Endometrial microvascular endothelial cells (primary cell): ENCODE results near the gene NPBWR2. TPM values are rescaled to one million over a fixed set of nuclear protein-coding genes. Genes with fewer than 3 reads are reported as not detected.
"Not testable (repeated sequence)": the region's sequence is repeated elsewhere in the genome, so short reads cannot be mapped to it uniquely, and the experiment has no call there.

ENCODE experiments used
- in situ Hi-C: cut with HindIII; loops from 2 replicates; pipeline ENCODE4 v1.10.0; 2017; ENCODE audit warnings: low sequenced_read_pairs, low pct_unique_long_range_greater_than_20kb; ENCODE audit errors: inconsistent ontology term
- total RNA-seq: library from RNA; depleted of rRNA; stranded (reverse); fragments of >200 nt; gene quantifications from one replicate; pipeline ENCODE4 v1.2.3, GENCODE V29; 2015; ENCODE audit errors: inconsistent ontology term

Gene NPBWR2
- total RNA-seq, 1 donor from 2014 or later = not detected

DNA sequence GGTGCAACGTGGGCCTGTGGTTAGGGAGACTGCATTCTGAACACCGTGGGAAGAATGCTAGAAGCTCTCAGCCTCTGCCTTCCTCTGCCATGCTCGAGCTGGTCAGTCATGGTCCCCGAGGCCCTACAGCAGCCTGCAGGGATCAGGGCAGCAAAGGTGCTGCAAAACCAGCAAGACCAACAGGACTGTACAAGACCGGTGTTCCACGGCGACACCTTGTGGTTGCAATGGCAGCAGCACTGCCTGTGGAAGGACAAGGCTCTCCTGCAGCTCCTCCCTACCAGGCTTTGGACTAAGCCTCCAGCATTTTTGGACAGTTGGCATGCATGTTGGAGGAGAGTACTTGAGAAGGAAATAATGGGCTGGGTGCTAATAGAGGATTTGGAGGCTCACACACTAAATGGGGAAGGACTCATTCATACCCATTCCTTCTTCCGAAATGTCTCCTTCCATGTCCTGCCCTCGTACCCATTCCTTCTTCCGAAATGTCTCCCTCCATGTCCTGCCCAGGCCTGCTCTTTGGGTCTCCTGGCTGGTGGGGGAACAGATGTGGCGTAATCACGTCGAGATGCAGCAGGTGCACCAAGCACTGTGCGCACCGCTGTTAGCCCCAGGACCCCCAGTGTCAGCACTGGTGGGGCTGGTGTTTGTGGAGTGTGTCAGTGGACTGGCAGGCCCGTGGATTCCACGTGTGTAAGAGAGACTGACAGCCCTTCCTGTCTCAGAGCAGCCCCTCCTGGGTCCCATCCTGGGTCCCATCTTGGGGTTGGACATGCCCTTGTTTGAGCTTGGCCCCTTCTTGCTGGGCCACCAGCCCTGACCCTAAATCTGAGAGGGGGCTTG, 38.3 kb upstream of the NPBWR2 start:
- in situ Hi-C loops = no loop called here

DNA sequence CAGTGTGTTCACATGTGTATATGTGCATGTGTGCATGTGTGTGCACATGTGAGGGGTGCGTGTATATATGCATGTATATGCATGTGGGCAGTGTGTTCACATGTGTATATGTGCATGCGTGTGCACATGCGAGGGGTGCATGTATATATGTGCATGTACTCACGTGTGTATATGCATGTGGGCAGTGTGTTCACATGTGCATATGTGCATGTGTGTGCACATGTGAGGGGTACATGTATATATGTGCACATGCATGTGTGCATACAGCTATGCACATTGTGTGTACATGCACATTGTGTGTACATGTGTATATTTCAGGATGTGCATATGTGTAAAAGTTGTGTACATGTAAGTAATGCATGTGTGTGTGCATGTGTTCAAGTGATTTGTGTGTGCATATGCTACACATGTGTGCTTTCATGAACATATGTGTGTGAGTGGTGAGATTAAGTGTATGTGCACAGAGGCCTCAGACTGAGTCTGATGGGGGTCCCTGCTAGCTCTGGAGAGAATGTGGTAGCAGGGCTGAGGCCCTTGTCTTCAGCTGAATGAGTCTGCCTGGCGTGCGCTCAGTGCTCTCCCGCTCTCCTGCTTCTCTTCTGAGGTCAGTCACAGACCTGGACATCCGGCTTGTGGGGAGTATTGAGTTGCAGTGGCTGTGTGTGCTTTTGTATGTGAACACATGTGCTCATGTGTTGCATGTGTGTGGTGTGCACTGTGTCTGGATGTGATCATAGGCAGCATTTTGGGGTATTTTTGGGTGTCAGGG, 37.0 kb upstream of the NPBWR2 start:
- in situ Hi-C loops = no loop called here

DNA sequence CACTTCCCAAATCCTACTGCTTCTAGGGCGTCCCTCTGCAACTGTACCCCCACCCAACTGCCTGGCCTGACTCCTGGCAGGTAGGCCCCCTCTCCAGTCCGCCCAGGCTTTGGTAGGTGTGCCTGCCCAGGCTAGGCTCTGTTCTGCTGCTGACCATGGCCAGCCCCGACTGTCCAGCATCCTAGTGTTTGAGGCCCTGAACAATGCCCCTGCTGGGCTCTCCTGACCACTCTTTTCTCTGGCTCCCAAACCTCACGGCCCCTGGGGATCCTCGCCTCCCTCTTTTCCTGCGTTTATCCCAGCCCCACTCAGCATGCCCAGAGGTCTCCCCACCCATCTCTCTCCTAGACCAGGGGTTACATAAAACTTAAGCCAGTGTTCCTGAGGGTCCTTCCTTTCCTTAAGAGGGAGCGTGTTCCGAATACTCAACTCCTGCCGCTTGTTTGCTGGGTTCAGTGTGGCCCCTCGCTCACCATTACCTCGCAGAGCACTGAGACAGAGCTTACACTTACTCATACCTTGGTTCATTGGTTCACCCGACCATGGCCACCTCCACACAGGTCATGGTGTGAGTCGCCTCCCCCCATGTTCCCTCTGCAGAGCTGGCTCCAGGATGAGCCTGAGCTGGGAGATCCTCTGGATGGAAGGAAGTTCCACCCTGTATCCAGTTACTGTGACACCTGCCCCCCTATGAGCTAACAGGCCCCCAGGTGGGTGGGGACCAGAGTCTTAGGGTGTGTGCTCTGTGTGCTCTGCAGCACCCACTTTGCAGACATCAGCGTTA, 35.8 kb upstream of the NPBWR2 start:
- in situ Hi-C loops = no loop called here

DNA sequence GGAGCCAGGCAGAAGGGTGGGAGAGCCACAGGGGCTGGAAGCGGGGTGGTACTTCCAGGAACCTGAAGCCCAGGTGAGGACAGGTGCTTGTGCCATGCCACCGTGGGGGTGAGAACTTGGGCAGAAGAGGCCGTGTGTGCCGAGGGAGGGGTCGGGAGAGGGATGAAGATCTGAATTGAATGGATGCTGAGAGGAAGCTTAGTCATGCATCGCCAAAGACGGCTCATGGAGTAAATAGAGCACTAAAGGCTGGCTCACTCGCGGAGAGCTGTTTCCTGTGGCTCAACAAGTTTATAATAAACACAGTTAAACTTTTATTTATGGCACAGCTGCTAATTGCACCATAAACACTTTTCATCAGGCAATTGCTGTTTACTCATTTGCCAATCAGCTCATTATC, 35.2 kb upstream of the NPBWR2 start:
- in situ Hi-C loops = no loop called here

DNA sequence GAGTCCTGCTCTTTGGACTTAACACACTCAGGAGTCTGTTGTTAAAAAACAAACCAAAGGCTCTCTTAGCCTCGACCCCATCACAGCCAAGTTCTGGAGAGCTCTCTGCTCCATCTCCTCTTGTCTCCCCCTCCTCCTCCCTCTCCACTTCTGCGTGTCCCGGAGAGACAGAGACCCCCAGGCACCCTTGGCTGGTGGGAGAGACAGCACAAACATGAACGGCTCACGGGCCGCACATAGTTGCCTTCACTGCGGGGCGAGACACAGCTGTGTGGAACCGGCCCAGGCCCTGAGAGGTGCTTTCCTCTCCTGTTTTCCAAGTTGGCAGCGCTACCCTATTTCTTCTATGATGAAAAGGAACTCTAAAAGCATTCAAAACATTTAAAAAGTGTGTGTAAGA, 33.6 kb upstream of the NPBWR2 start:
- in situ Hi-C loops = no loop called here

DNA sequence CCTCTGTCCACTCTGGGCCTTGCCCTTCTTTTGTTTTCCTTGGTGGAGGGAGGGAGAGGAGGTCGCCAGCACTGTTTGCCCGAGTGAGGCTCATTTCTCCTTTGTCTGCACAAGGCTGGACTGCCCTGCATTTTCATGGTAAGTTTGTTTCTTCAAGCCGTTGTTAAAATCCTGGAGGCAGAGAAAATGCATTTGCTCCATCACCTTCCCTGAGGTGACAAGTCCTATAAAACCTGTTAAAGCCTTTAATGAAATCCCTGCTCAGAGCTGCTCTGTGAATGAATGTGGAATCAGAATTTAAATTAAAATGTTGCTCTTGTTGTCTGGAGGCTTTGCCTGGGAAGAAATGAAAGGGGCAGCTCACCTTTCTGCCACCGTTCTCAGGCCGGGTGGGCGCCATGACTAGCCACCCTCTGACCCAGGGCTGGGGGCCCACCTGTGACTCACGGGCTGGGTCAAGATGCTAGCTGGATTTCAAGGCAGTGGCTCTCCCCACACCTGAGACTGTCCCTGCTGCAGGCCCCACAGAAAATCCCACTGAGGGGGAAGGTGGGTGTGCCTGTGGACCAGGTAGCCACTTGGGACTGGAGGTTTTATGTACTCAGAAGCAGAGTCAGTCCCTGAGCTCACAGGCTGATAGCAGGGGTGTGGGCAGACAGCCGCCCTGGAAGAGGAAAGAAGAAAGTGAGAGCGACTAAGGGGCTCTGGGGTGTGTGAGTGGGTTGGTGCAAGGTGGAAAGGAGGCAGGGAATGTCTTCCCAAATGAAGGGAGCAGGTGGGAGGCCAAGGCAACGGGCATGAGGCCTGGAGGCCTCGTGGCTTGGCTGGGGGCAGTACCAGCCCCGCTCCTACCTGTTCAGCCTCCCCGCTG, 32.9 kb upstream of the NPBWR2 start:
- in situ Hi-C loops = no loop called here

DNA sequence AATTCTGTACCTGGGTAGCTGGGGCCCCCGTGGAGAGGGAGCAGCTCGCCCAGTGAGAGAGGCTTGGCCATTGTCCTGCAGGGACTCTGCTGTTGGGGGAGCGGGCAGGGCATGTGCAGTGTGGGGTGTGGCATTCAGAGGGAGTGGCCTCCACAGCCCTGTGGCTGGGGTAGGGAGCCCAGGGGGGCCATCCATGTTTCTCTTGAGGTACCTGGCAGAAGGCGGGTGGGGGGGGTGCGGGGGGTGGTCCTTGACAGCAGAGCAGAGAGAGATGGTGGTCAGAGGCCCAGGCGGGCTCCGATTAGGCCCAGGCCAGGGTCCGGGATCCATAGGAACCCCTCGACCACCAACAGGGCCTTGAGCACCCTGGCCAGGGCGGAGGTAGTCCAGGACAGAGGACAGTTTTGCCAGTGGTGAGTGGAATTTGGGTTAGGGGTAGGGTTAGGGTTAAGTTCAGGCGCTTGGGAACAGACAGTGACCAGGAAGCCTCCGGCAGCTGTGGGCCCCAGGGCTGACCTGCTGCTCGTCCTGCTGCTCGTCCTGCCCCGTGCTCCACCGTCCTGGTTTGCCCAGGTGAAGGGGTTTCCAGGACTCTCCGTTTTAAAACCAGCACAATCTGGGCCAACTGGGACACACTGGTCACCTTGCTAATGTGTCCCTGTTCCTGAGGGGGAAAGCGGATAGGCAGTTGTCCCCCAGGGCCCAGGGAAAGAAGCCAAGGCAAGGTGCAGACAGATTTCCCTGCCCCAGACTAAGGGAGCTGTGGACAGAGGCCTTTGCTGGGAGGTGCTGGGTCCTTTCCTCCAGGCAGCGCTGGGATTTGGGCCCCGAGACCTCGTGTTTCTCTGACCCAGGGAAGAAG, 32.1 kb upstream of the NPBWR2 start:
- in situ Hi-C loops = no loop called here

DNA sequence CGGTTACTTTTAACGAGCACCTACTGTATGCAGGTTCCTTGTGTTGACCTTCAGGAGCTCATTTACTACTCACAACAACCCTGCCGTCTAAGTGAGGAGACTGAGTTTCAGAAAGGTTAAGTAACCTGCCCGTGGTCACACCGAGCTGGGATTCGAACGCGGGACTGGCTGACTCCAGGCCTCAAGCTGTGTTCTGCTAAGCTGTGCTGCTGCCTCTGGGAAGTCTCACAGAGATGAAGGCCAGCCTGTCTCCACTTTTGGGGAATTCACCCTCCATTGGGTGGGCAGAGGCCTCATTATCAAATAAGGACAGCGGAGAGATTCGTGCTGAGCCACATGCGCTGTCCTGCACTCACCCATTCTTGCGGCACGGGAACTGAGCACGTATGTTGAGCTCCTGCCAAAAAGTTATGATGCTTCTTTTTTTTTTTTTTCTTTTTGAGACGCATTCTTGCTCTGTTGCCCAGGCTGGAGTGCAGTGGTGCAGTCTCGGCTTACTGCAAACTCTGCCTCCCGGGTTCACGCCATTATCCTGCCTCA, 31.0 kb upstream of the NPBWR2 start:
- in situ Hi-C loops = no loop called here

DNA sequence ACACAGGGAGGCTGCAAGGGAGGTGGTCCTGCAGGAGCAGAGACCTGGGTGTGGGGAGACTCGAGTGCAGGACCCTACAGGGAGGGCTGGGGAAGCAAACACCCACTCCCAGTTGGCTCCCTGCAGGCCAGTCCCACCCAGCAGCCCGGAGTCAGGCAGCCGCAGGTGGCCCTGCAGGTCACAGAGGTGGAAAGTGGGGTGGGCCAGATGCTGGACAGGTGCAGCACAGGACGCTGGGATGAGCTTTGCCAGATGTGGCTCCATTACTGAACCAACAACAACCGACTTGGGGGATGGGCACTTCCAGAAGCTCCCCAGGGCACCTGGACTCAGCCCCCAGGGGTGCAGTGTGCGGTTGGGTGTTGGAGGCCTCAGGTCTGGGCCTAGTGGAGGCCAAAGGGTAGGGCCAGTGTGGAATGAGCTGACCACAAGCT, 30.2 kb upstream of the NPBWR2 start:
- in situ Hi-C loops = no loop called here

DNA sequence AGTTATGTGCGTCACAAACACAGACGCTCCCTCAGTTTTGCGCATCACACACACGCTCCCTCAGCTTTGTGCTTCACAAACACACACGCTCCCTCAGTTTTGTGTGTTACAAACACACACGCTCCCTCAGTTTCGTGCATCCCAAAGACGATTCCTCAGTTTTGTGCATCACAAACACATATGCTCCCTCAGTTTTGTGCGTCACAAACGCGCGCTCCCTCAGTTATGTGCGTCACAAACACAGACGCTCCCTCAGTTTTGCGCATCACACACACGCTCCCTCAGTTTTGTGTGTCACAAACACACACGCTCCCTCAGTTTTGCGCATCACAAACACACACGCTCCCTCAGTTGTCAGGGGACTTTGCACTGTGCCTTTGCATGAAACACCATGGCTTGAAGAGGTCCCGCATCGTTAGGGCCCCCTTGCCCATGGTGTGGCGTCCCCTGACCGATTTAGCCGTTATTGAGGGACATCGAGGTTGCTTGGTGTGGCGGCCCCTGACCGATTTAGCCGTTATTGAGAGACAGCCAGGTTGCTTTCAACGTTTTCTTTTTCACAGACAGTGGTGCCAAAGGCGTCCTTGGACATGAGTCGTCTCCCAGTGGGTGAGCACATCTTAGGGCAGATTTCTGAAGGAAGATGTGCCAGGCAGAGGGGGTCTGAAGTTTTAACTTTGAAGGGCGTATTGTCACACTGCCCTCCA, 28.8 kb upstream of the NPBWR2 start:
- in situ Hi-C loops = no loop called here

DNA sequence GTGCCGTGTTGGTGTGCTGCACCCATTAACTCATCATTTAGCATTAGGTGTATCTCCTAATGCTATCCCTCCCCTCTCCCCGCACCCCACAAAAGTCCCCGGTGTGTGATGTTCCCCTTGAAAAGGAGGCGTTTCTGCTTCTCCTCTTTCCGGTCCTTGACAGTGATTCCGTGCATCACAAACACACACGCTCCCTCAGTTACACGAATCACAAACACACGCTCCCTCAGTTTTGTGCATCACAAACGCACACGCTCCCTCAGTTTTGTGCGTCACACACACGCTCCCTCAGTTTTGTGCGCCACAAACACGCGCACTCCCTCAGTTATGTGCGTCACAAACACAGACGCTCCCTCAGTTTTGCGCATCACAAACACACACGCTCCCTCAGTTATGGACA, 27.4 kb upstream of the NPBWR2 start:
- in situ Hi-C loops = not testable (repeated sequence)

DNA sequence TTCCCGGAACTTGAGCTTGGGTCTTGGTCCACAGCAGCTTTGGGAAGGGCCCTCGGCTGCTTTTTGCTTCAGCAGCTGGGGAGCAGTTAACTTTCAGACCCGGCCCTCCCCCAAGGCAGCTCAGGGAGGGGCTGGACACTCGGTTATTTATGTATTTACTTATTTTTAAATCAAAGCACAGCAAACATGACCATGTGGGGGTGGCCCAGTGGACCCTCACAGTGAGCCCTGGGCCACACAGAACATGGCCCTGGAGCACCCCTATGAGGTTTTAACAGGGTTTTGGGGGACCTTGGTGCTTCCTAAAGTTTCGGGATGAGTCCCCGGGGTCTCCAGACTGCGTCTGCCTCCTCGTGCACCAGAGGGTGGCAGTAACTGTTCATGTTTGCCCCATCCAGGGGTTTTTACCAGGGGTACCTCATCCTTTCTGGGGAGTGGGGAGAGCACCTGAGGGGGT, 26.6 kb upstream of the NPBWR2 start:
- in situ Hi-C loops = no loop called here

DNA sequence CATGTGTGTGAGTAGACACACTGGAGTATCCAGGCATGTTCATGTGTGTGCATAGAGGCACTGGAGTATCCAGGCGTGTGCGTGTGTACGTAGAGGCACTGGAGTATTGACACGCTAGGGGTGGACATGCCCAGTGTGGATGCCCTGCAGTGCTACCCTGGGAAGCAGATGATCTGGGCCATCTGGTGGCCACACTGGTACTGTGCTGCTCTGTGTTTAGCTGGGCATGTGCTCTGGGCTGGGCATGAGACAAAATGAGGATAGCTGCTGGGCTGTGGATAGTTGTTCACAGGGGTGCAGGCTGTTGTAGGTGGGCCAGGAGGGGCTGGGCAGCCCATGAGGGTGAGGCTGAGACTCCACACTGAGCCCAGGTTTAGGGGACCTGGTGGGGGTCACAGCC, 24.0 kb upstream of the NPBWR2 start:
- in situ Hi-C loops = no loop called here

DNA sequence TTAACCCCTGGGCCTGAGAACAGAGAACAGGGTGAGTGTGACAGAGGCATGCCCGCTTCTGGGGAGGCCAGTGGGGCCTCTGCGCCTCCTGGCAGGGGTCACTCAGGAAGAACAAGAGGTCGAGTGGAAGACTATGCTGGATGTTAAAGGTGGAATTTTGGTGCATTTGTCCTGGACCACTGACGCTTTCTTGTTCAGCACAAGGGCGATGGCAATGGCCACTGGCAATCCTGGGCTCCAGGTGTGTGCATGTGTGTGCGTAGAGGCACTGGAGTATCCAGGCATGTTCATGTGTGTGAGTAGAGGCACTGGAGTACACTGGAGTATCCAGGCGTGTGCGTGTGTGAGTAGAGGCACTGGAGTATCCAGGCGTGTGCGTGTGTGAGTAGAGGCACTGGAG, 23.5 kb upstream of the NPBWR2 start:
- in situ Hi-C loops = no loop called here

DNA sequence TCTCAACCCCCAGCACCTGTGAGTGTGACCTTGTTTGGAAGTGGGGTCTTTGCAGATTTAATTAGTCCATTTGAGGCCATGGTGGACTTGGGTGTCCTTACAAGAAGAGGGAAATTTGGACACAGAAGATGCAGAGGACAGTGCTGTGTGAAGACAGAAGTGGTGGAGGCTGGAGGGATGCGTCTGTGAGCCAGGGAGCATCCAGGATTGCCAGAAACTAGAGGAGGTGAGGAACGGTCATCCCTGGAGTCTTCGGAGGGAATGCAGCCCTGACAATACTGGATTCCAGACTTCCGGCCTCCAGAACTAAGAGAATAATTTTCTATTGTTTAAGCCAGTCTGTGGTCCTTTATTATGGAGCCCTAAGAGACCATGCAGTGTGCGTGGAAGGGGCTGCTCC, 22.9 kb upstream of the NPBWR2 start:
- in situ Hi-C loops = no loop called here

DNA sequence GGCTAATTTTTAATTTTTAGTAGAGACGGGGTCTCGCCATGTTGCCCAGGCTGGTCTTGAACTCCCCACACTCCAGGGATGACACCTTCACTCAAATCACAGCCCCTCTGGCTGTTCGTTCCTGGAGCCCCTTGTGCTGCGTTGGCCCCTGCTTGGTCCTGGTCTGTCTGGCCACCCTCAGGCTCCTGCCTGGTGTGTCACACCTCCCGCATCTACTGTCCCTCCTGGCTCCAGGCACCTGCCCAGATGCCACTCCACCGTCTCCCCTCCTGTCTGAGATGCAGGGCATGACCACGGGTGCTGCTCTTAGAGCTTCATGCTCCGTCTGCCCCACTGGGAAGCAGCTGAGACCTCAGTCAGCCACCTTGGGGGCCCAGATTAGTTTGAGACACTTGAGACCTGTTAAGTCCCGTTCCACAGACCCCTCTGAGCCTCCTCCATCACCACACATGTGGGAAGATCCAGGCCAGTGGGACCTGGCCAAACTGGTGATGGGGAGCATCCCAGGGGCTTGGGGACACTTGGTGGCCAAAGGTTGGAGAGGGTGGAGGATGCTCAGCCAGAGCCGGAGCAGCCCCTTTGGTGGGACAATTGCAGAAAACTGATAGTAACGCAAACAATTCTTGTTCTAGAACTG, 21.9 kb upstream of the NPBWR2 start:
- in situ Hi-C loops = no loop called here
